ENCODE data around the gene CRYBG3. TPM values are rescaled to one million over a fixed set of nuclear protein-coding genes. Genes with fewer than 3 reads are reported as not detected.
A peak's percentile ranks its signal among the peaks of the same experiment; 100 is the strongest.
"Not testable (repeated sequence)": the region's sequence is repeated elsewhere in the genome, so short reads cannot be mapped to it uniquely, and the experiment has no call there.

CRYBG3 gene
- total RNA-seq, 1 donor from 2014 or later = 18.3 TPM

- no peak for ATAC-seq
Measured at GRCh38 chr3:97899331-97899730, 77.5 kb downstream of the CRYBG3 start.

- peak; percentile 55 for ATAC-seq
Measured at GRCh38 chr3:97901313-97902248, 79.8 kb downstream of the CRYBG3 start.

- not testable (repeated sequence) for ATAC-seq
Measured at GRCh38 chr3:97909830-97910229, 88.0 kb downstream of the CRYBG3 start.

- not testable (repeated sequence) for ATAC-seq
Measured at GRCh38 chr3:97910236-97910831, 88.5 kb downstream of the CRYBG3 start.

- peak; percentile 73 for ATAC-seq
Measured at GRCh38 chr3:97910931-97911351, 89.1 kb downstream of the CRYBG3 start.

- no peak for ATAC-seq
Measured at GRCh38 chr3:97911459-97911858, 89.6 kb downstream of the CRYBG3 start.

- ATAC-seq = peak; percentile 92
Measured at GRCh38 chr3:97914388-97914787, 92.6 kb downstream of the CRYBG3 start.

GRCh38 chr3:97916576-97916975, 94.8 kb downstream of the CRYBG3 start:
- no peak for ATAC-seq

GRCh38 chr3:97917813-97918536, 96.2 kb downstream of the CRYBG3 start:
- no peak for ATAC-seq

- no peak for ATAC-seq
Measured at GRCh38 chr3:97927704-97928103, 105.9 kb downstream of the CRYBG3 start.

- ATAC-seq = no peak
Measured at GRCh38 chr3:97928986-97929385, 107.2 kb downstream of the CRYBG3 start.

- ATAC-seq = no peak
Measured at GRCh38 chr3:97930018-97930417, 108.2 kb downstream of the CRYBG3 start.

GRCh38 chr3:97931218-97931617, 109.4 kb downstream of the CRYBG3 start:
- ATAC-seq = no peak

GRCh38 chr3:97932387-97932801, 110.6 kb downstream of the CRYBG3 start:
- ATAC-seq = peak; percentile 77

- ATAC-seq = no peak
Measured at GRCh38 chr3:97934980-97935695, 113.3 kb downstream of the CRYBG3 start.

- peak; percentile 48 for ATAC-seq
Measured at GRCh38 chr3:97935842-97936241, 114.0 kb downstream of the CRYBG3 start.

GRCh38 chr3:97937205-97937604, 115.4 kb downstream of the CRYBG3 start:
- ATAC-seq = no peak

GRCh38 chr3:97938444-97938843, 116.6 kb downstream of the CRYBG3 start:
- no peak for ATAC-seq

GRCh38 chr3:97939401-97939800, 117.6 kb downstream of the CRYBG3 start:
- ATAC-seq = no peak

GRCh38 chr3:97940034-97940433, 118.2 kb downstream of the CRYBG3 start:
- ATAC-seq = no peak

GRCh38 chr3:97942801-97943546, 121.2 kb downstream of the CRYBG3 start:
- ATAC-seq = peak; percentile 34
